Mesendoderm (in vitro differentiated cells): Measurements from ENCODE around the gene PEPD.
"Not testable (repeated sequence)": the region's sequence is repeated elsewhere in the genome, so short reads cannot be mapped to it uniquely, and the experiment has no call there.

Source experiments
- DNase-seq: peaks from one replicate; pipeline ENCODE4 v3.0.0; 2013
- H2AK5ac ChIP-seq: 2 replicates; pipeline ENCODE4 v1.6.1; 2013; ENCODE audit warnings: low read length, inconsistent platforms
- H2BK120ac ChIP-seq: 2 replicates; pipeline ENCODE4 v1.6.1; 2013; ENCODE audit warnings: low read depth, mild to moderate bottlenecking, low read length, moderate library complexity, mixed read lengths
- H2BK15ac ChIP-seq: replicated peaks from 2 replicates; pipeline ENCODE4 v1.6.1; 2013; ENCODE audit warnings: low read depth, mild to moderate bottlenecking, moderate library complexity
- H2BK5ac ChIP-seq: 2 replicates; pipeline ENCODE4 v1.6.1; 2013; ENCODE audit warnings: low read length, inconsistent platforms
- H3K18ac ChIP-seq: 2 replicates; pipeline ENCODE4 v1.6.1; 2013; ENCODE audit warnings: mild to moderate bottlenecking, low read length, mixed read lengths
- H3K23ac ChIP-seq: one replicate; pipeline ENCODE4 v1.6.1; 2013; ENCODE audit warnings: low read length
- H3K27ac ChIP-seq: 2 replicates; pipeline ENCODE4 v1.5.1; 2013; ENCODE audit warnings: low read depth, mild to moderate bottlenecking, inconsistent platforms, low read length, moderate library complexity
- H3K27me3 ChIP-seq: 2 replicates; pipeline ENCODE4 v1.6.1; 2013; ENCODE audit warnings: low read length, control low read depth, mild to moderate bottlenecking, inconsistent platforms; ENCODE audit not compliant: insufficient read depth, poor library complexity
- H3K36me3 ChIP-seq: 2 replicates; pipeline ENCODE4 v1.6.1; 2013; ENCODE audit warnings: low read length, inconsistent platforms; ENCODE audit not compliant: control insufficient read depth, insufficient read depth
- H3K4ac ChIP-seq: one replicate; pipeline ENCODE4 v1.6.1; 2013; ENCODE audit warnings: low read depth, mild to moderate bottlenecking, low read length, moderate library complexity
- H3K4me1 ChIP-seq: 2 replicates; pipeline ENCODE4 v1.6.1; 2013; ENCODE audit warnings: low read depth, low read length, inconsistent platforms; ENCODE audit not compliant: control insufficient read depth
- H3K4me2 ChIP-seq: 2 replicates; pipeline ENCODE4 v1.6.1; 2013; ENCODE audit warnings: low read length
- H3K4me3 ChIP-seq: 2 replicates; pipeline ENCODE4 v1.5.1; 2013; ENCODE audit warnings: mild to moderate bottlenecking, low read length
- H3K56ac ChIP-seq: one replicate; pipeline ENCODE4 v1.6.1; 2013; ENCODE audit warnings: low read length
- H3K79me1 ChIP-seq: 2 replicates; pipeline ENCODE4 v1.6.1; 2013; ENCODE audit warnings: low read length, inconsistent platforms
- H3K79me2 ChIP-seq: 2 replicates; pipeline ENCODE4 v1.6.1; 2013; ENCODE audit warnings: mild to moderate bottlenecking, low read length; ENCODE audit not compliant: control insufficient read depth, insufficient read depth
- H3K9ac ChIP-seq: 2 replicates; pipeline ENCODE4 v1.6.1; 2013; ENCODE audit warnings: low read length, inconsistent platforms
- H4K5ac ChIP-seq: one replicate; pipeline ENCODE4 v1.6.1; 2013; ENCODE audit warnings: low read length
- H4K8ac ChIP-seq: one replicate; pipeline ENCODE4 v1.6.1; 2013; ENCODE audit warnings: low read depth, mild to moderate bottlenecking, control low read depth, low read length, moderate library complexity
- WGBS: extraction: QIAGEN DNeasy Blood & Tissue Kit; methylation state at CpG from one replicate; pipeline ENCODE4 v1.1.7; 2013; ENCODE audit warnings: low lambda C conversion rate, missing lambda C conversion rate; ENCODE audit not compliant: insufficient coverage; ENCODE audit errors: extremely low coverage; 5-methylcytosine and 5-hydroxymethylcytosine counted together

Gene PEPD

DNA sequence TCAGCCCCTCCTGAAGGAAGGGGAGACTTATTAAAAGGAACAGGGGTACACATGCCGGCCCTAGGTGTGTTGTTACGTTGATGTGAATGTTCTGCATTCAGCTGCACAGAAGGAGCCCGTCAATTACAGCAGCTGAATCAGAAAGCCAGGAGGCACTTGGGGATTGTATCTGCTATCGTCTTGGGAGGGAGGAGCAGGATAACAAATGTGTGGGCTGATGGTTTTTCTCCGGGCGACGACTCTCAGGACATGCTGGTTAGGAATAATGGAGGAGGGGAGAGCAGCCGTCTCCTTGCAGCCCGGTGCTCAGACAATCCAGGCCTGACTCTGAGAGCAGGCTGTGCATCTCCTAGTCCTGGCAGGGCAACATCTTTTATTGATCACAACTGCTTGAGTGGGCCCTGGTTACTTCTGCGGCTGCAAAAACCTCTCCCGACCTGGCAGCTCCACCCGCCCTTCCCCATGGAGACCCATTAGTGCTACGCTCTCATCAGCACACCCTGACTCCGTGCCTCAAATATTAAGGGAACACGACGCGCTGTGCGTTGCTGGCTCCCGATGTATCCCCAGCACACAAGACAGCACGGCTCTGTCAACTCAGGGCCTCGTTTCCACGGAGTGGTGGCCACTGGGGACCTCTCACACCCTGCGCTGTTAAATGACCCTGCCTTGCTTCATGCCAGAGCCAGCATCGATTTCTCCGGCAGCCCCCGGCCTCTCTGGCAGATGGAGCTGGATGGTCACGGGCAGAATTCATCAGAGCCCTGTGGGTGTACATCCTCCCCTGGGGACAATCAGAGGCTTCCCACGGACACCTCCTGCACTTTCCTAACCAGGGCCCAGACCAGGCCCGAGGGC is 25.3 kb downstream of the PEPD start:
- Histone ChIP-seq H2BK15ac (no peak overlapping the region), H3K79me1 (no peaks in the 10 kb centered on the region), H4K5ac (no peak overlapping the region), H3K9ac (no peak overlapping the region), H3K4ac (no peak overlapping the region), H3K4me3 (no peak overlapping the region), H3K4me2 (no peak overlapping the region), H3K18ac (no peak overlapping the region), H3K56ac (no peak overlapping the region), H4K8ac (no peak overlapping the region), H3K23ac (no peak overlapping the region), H3K27ac (no peak overlapping the region), H3K36me3 (no peaks in the 10 kb centered on the region), H2AK5ac (no peak overlapping the region), H3K79me2 (no peaks in the 10 kb centered on the region), H3K27me3 (no peaks in the 10 kb centered on the region), H2BK5ac (no peak overlapping the region), H3K4me1 (no peaks in the 10 kb centered on the region), H2BK120ac (no peak overlapping the region)
- no peak for DNase-seq
- no CpG with 5 or more reads among the region's 29 CpGs for WGBS

GRCh38 chr19:33493401-33494275 is 28.0 kb downstream of the PEPD start:
- DNase-seq = no peak
- no CpG with 5 or more reads among the region's 14 CpGs for WGBS

GRCh38 chr19:33492951-33493350 is 28.6 kb downstream of the PEPD start:
- Histone ChIP-seq H3K9ac (no peak overlapping the region), H3K18ac (no peak overlapping the region), H3K27me3 (no peaks in the 10 kb centered on the region), H2BK5ac (no peak overlapping the region), H4K8ac (no peak overlapping the region), H4K5ac (no peak overlapping the region), H3K4ac (no peak overlapping the region), H3K36me3 (no peaks in the 10 kb centered on the region), H3K56ac (no peak overlapping the region), H2AK5ac (no peak overlapping the region), H3K27ac (no peak overlapping the region), H3K79me2 (no peaks in the 10 kb centered on the region), H2BK120ac (no peak overlapping the region), H3K23ac (no peak overlapping the region), H3K4me1 (no peaks in the 10 kb centered on the region), H2BK15ac (no peak overlapping the region), H3K4me2 (no peak overlapping the region), H3K4me3 (no peak overlapping the region), H3K79me1 (no peaks in the 10 kb centered on the region)
- no CpG with 5 or more reads among the region's 8 CpGs for WGBS
- no peak for DNase-seq

More at GRCh38 chr19:33493401-33494275, 28.0 kb downstream of the PEPD start:
- no peak overlapping the region for H4K5ac ChIP-seq
- no peak overlapping the region for H3K18ac ChIP-seq
- H3K56ac ChIP-seq = no peak overlapping the region
- no peak overlapping the region for H2BK15ac ChIP-seq
- H3K23ac ChIP-seq = no peak overlapping the region
- no peaks in the 10 kb centered on the region for H3K36me3 ChIP-seq
- no peak overlapping the region for H3K9ac ChIP-seq
- H2BK5ac ChIP-seq = no peak overlapping the region
- no peak overlapping the region for H3K27ac ChIP-seq
- H2AK5ac ChIP-seq = no peak overlapping the region
- H3K4me1 ChIP-seq = no peaks in the 10 kb centered on the region
- H3K4me2 ChIP-seq = no peak overlapping the region
- H4K8ac ChIP-seq = no peak overlapping the region
- no peaks in the 10 kb centered on the region for H3K79me2 ChIP-seq
- H3K27me3 ChIP-seq = no peaks in the 10 kb centered on the region
- no peak overlapping the region for H3K4ac ChIP-seq
- no peak overlapping the region for H3K4me3 ChIP-seq
- H2BK120ac ChIP-seq = no peak overlapping the region
- H3K79me1 ChIP-seq = no peaks in the 10 kb centered on the region

GRCh38 chr19:33492090-33492489 is 29.5 kb downstream of the PEPD start:
- no peak overlapping the region for H3K23ac ChIP-seq
- no peak overlapping the region for H2BK15ac ChIP-seq
- WGBS = no CpG with 5 or more reads among the region's 7 CpGs
- H3K27ac ChIP-seq = no peak overlapping the region
- H3K4me3 ChIP-seq = no peak overlapping the region
- no peak for DNase-seq
- H3K79me1 ChIP-seq = no peaks in the 10 kb centered on the region
- H3K4me2 ChIP-seq = no peak overlapping the region
- H3K9ac ChIP-seq = no peak overlapping the region
- H4K8ac ChIP-seq = no peak overlapping the region
- H2AK5ac ChIP-seq = no peak overlapping the region
- H3K56ac ChIP-seq = no peak overlapping the region
- no peaks in the 10 kb centered on the region for H3K36me3 ChIP-seq
- no peak overlapping the region for H4K5ac ChIP-seq
- H3K4me1 ChIP-seq = no peaks in the 10 kb centered on the region
- H3K4ac ChIP-seq = no peak overlapping the region
- H2BK120ac ChIP-seq = no peak overlapping the region
- H3K18ac ChIP-seq = no peak overlapping the region
- H3K79me2 ChIP-seq = no peaks in the 10 kb centered on the region
- no peak overlapping the region for H2BK5ac ChIP-seq
- no peaks in the 10 kb centered on the region for H3K27me3 ChIP-seq

GRCh38 chr19:33490596-33490995 is 31.0 kb downstream of the PEPD start:
- not testable (repeated sequence) for H3K23ac ChIP-seq, H3K36me3 ChIP-seq, H3K4me1 ChIP-seq, H3K4me3 ChIP-seq, H3K56ac ChIP-seq, H3K79me1 ChIP-seq, H2BK15ac ChIP-seq, H3K18ac ChIP-seq, H3K27ac ChIP-seq, H3K9ac ChIP-seq, H2BK120ac ChIP-seq, H3K79me2 ChIP-seq, H3K27me3 ChIP-seq, H2BK5ac ChIP-seq, H4K5ac ChIP-seq, H3K4me2 ChIP-seq, H3K4ac ChIP-seq, H4K8ac ChIP-seq, DNase-seq, H2AK5ac ChIP-seq
- WGBS = no CpG with 5 or more reads among the region's 8 CpGs
